HuH-7.5 (cell line): Measurements from ENCODE around the gene AKT2.

Source experiments
- DNase-seq: peaks from one replicate; pipeline ENCODE4 v3.0.0; 2011; ENCODE audit warnings: low spot score

AKT2 gene

GRCh38 chr19:40273469-40274360, 11.4 kb downstream of the AKT2 start:
- no peak for DNase-seq

DNA sequence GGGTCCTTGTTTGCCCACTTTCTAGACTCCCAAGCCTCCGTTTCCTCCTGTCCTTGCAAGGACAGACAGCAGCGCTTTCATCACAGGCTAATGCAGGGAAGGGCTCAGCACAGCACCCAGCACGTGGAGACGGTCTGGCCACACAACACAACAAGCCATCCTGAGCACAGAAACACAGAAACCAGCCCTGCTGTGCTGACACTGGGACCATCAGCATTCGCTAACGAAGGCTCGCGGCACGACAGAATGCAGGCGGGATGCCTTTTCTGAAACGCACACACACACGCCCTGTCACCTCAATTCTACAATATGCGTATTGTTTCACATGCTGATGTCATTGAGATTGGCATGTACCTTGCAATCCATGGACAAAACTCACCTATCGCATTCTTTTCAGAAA, 12.9 kb downstream of the AKT2 start:
- DNase-seq, result no peak

DNA sequence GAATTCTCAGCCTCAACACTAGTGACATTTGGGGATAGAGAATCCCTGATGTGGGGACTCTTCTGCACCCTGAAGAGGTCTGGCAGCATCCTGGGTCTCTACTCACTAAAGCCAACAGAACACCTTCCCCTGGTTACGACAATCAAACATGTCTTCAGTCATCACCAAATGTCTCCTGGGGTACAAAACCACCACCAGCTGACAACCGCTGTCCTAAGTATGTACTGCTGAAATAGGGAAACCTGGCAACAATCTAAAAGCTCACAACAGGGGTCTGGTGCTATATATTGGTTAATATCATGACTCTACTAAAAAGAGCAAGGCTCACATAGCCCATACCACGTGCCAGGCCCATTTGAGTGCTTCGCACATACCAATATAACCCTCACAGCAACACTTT, 13.4 kb downstream of the AKT2 start:
- DNase-seq, result no peak

DNA sequence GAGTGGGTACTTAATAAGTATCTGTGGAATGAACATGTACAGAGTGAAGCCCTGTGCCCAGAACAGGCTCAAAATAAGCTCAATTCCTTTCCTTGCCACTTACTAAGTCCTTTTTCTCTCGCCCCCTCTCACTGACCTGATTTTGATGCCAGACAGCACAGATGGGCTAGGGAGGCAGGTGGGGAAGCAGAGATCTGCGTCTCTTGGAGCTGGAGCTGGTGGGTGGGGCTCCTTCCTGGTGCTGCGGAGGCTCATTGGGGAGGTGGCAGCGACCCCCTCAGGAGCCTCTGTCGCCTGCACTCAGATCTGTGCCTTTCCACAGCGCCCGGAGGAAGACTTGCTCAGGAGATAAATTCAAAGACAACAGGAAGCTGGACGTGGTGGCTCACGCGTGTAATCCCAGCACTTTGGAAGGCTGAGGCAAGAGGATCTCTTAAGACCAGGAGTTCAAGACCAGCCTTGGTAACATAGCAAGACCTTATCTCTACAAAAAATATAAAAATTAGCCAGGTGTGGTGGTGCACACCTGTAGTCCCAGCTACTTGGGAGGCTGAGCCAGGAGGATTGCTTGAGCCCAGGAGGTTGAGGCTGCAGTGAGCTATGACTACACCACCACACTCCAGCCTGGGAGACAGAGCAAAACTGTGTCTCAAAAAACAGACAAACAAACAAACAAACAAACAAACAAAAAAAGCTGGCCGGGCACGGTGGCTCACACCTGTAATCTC, 14.6 kb downstream of the AKT2 start:
- DNase-seq, result no peak

- DNase-seq, result no peak
Measured at GRCh38 chr19:40269216-40269940, 15.8 kb downstream of the AKT2 start.

DNA sequence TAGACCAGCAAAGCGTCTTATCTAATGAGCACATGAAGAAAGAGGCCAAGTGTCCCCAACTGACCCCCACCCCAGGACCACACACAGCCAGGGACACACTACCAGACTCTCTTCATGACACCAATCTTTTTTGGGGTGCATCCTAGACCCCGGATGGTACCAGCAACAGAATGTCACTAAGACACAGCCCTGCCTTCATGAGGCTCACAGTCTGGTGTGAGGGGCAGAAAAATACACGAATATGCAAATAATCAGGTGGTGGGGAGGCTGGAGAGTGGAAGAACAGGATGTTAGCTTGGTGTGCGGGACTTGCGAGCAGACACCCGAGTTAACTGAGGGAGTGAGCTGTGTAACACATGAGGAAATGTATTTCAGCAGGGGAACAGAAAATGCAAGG, 17.5 kb downstream of the AKT2 start:
- no peak for DNase-seq

- no peak for DNase-seq
Measured at GRCh38 chr19:40266912-40267600, 18.1 kb downstream of the AKT2 start.

DNA sequence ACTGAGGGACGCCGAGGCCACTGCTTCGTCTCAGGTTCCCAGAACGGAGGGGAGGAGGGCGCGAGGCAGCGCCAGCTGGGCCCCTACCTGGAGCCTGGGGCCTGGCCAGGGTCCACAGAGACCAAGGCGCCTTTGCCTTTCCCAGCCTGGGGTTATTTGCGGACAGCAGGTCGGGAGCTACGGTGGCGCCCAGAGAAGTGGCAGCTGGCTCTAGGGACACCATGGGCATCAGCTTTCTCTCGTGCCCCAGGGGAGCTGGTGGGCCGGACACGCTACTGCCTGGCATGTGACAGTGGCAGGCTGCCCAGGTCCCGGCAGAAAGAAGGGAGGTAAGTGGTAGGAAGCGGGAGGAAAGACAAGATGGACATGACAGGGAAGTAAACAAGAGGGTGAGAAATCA, 19.0 kb downstream of the AKT2 start:
- DNase-seq, result no peak

GRCh38 chr19:40265763-40266099, 19.4 kb downstream of the AKT2 start:
- DNase-seq, result no peak

GRCh38 chr19:40265055-40265762, 19.9 kb downstream of the AKT2 start:
- DNase-seq, result no peak

DNA sequence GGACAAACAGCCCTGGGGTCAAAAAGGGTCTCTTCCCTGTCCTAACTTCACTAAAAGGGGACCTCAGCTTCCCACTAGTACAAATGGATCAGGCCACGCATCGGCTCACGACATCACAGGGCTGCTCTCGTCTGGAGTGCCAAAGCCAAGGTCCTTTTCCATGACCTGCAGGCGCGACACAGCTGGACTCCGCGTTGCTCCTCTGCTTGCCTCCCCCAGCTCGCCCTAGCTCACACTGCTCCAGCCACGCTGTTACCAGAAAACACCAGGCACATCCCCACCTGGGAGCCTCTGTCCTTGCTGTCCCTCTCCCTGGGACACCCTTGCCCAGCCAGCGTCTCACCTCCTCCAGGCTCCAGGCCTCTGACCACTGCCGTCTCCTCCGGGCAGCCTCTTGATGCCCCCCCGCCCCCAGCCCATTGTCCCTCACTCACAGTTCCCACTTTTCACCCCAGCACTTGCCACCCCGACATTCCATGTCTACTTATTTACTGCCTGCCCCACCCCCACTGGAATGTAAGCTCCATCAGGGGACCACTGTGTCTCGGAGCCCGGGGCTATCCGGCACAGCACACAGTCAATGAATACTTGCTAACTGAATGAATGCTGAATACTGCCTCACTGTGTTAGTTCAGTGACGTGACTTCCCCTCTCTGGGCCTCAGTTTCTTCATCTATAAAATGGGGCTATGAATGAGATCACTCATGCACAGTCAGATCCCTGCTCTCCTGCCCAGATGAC, 20.7 kb downstream of the AKT2 start:
- no peak for DNase-seq

- no peak for DNase-seq
Measured at GRCh38 chr19:40263440-40264313, 21.5 kb downstream of the AKT2 start.

DNA sequence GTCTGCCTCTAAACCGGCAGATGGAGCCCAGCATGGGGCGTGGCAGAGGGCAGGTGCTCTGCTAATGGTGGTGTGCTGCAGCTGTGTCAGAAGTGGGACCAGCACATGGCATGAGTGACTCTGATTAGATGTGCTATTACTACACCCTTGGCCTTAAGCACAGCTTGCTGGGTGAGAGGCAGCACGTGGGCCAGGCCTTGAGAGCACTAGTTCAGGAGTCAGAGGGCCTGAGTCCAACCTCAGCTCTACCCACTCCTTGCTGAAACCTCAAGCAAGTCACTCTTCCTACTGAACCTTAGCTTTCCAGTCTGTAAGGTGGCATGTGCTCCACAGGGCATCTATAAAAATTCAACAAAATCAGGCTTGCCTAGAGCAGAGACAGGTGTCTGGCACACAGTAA, 22.7 kb downstream of the AKT2 start:
- DNase-seq, result no peak

DNA sequence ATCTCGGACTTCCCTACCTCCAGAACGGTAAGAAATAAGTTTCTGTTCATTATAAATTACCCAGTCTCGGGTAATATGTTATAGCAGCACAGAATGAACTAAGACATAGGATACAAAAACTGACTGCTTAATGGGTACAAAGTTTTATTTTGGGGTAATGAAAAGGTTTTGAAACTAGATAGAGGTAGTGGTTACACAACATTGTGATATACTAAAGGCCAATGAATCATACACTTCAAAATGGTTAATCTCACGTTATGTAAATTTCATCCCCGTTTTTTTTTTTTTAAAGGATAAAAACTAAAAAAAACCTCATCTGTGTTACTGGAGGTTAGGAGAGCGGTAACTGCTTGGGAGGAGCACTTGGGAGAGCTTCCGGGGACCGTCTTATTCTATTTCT, 23.5 kb downstream of the AKT2 start:
- no peak for DNase-seq

GRCh38 chr19:40257096-40257517, 28.0 kb downstream of the AKT2 start:
- DNase-seq, result peak; percentile 41

GRCh38 chr19:40256512-40256911, 28.6 kb downstream of the AKT2 start:
- no peak for DNase-seq

GRCh38 chr19:40255619-40256166, 29.5 kb downstream of the AKT2 start:
- DNase-seq, result no peak

- no peak for DNase-seq
Measured at GRCh38 chr19:40254714-40255418, 30.3 kb downstream of the AKT2 start.

DNA sequence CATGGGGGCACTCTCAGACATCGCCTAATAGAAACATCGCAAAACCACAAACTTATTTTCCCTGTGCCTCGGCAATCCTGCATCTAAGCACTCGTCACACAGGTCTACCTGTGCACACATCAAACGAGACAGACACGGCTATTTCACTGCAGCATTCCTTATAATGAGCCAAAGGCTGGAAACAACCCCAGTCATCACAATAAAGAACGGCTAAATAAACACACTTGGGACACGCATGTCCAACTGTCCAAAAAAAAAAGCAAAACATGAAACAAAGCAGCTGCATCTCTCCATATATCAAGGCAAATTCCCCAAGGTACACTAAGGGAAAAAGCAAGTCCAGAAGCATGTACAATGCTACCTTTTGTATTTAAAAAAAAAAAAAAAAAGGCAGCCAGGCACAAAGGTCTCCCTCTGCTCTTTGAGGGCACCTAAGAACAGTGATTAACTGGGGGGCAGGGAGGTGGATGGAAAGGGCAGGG, 31.5 kb downstream of the AKT2 start:
- DNase-seq, result no peak
